HG03135 (cell line): ENCODE data around the gene MYO18B.

Source experiments
- ATAC-seq: cut with Tn5 transposase; IDR thresholded peaks from one replicate; pipeline ENCODE4 v1.9.1; 2021; ENCODE audit warnings: mild to moderate bottlenecking, moderate library complexity; ENCODE audit not compliant: unreplicated experiment

The MYO18B gene

GRCh38 chr22:25818541-25818940 lies 76.6 kb downstream of the MYO18B start:
- no peak for ATAC-seq

GRCh38 chr22:25822344-25822743 lies 80.4 kb downstream of the MYO18B start:
- ATAC-seq = no peak

DNA sequence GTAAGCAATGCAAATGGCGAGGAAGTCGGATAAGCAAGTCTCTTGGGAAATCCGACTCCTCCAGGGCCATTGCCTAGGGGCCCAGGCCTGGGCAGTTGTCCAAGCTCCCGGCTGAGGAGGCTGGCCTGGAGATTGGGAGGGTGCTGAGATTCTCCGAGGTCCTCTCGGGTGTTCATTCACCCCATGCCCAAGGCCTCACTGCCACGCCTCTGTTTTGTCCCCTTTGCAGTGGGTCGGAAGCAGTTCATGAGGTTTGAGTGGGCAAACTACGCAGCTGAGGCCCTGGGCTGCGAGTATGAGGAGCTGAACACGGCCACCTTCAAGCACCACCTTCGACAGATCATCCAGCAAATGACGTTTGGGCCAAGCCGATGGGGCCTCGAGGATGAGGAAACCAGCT lies 81.3 kb downstream of the MYO18B start:
- ATAC-seq = no peak

- no peak for ATAC-seq
These were observed 82.9 kb downstream of the MYO18B start for GRCh38 chr22:25824828-25825423.

- no peak for ATAC-seq
These were observed 85.4 kb downstream of the MYO18B start for GRCh38 chr22:25827415-25827814.

- ATAC-seq = no peak
These were observed 86.4 kb downstream of the MYO18B start for GRCh38 chr22:25828422-25828821.

DNA sequence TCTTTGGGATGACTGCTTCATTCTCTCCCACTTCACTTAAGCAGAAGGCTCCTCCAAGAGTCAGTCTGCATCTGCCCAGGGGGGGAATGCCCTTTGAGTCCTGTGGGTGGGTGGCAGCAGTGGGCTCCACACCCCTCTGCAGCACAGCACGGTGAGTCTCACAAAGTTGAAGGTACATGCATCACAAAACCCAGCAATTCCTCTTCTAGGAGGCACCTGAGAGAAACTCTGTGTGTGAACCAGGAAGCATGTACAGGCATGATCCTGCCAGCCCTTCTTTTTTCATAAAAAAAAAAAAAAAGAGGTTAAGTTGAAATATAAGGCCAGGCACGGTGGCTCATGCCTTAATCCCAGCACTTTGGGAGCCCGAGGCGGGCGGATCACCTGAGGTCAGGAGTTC lies 87.2 kb downstream of the MYO18B start:
- ATAC-seq = no peak

DNA sequence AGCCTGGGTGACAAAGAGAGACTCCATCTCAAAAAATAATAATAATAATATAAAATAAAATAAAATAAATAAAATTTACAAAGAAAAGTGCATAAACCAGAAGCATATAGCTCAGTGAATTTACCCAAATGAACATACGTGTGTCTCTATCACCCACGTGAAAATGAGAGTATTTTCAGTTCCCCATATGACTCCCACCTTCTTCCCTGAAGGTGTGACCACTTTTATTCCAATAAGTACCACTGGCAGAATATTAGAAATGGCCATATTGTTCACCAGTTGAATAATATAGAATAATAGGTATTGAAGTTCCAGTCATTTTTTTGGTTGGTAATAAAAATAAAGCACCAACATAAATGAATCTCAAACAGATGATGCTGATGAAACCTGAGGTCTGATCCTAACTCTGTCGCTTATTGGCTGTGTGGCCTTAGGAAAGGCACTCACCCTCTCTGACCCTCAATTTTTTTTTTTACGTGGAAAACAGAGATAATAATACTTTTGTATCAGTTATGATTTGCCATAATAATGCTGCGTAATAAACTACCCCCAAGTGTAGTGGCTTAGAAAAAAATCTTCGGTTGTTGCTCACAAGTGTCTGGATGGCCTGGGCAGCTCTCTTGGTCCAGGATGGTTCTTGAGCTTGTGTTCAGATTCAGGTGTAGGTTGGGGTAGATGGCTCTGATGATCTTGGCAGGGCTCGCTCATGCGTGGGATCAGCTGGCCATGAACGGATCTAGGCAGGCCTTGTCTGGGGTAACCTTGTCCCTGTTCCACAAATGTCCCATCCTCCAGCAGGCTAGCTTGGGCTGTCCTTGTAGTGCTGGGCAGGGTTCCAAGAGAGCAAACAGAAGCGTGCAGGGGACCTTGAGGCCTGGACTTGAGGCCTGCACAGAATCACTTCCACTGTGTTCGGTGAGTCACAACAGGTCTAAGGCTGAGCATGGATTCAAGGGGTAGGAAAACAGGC lies 88.1 kb downstream of the MYO18B start:
- ATAC-seq = no peak

GRCh38 chr22:25833091-25833490 lies 91.1 kb downstream of the MYO18B start:
- ATAC-seq = no peak

DNA sequence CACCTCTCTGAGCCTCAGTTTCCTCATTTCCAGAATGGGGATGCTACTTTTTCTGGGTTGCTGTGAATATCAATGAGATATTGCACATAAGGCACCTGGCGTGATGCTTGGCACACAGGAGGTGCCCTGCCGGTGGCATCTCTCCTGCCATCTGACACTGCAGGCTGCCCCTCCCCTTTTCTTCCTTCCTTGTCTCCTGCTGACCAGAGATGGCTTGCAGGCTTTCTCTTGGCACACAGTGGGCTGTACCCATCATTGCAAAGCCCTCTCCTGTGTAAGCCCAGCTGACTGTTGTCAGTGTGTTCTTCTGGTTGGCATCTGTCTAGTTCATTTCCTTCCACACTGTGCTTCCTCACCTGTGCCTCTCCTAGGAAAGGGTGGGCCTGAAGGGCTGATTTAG lies 91.7 kb downstream of the MYO18B start:
- no peak for ATAC-seq

DNA sequence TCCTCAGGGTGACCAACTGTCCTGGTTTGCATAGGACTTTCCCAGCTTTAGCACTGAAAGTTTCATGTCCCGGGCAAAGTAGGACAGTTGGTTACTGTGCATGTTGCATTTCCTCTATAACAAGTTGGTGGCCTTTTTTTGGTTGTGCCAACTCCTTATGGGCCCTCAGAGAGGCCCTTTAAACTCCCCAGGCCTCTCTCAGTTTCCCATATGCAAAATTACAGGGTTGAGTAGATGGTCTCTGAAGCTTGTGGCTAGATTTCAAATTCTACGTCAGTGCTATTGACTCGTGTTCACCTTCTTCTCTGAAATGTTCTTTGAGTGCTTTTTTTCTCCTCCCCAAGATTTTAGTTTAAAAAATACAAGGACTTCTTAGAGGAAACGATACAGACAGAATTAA lies 92.5 kb downstream of the MYO18B start:
- no peak for ATAC-seq

DNA sequence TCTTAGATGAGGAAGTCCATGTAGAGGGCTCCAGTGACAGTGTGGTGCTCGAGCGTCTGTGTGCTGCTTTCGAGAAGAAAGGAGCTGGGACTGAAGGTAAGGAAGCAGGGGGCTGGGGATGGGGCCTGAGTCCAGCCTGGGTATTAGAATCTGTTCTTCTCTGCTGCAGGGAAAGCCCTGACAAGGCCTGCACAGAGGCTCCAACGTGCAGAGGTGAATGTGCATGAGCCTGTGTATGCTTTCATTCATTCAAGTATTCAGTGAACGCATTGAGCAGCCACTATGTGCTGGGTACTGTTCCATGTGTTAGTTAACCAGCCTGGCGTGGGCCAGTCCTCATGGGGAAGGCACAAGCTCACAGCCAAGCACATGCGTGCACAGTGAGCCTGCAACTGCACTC lies 93.4 kb downstream of the MYO18B start:
- no peak for ATAC-seq

DNA sequence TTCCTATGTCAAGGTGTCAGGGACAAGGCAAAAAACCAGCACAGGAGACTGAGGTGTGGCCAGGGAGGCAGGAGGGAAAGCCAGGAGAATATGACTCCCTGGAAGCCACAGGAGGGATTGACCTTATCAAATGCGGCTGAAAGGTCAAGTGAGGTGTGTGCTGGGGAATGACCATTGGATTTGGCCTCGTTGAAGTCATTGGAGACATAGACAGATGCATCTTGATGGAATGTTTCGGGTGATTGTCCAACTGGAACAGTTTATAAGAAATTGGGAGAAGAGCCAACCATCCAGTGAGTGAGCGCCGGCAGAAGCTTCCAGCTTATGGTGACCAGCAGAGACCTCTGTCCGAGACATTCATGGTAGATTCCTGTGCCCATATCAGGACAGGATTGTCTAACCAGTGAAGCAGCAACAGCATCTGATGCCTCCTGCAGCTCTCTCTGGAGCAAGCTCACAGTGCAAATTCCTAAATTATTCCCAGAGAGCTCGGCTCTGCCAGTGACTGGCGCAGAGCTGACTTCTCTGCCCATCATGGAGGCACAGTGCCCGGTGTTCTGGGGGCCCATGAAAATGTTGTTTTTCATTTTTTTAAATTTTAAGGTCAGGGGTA lies 95.4 kb downstream of the MYO18B start:
- no peak for ATAC-seq

DNA sequence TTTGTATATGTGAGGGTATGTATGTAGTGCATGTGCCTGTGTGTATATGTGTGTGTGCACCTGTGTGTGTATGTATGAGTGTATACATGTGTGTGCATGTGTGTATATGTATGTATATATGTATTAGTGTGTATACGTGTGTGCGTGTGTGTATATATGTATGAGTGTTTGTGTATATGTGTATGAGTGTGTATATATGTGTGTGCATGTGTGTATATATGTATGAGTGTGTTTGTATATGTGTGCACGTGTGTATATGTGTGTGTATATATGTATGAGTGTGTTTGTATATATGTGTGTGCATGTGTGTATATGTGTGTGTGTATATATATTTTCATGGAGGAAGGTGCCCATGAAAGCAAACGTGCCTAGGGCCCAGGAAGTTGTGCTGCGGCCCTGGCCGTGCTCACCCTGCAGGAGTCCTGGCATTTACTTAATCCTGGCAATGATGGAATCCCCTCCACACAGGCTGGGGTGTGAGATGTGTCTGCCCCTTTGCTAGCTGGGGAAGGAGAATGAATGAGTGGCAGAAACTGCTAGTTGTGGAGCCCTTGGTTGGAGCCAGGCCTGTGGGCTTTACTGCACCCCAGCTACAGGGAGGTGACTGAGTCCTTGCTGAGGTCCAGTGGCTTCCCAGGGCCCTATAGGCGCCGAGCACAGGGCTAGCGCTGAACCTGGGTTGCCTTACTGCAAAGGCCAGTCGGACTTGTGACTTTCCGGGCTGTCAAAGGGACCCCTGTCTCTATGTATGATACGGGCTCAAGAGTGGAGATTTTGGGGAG lies 97.2 kb downstream of the MYO18B start:
- no peak for ATAC-seq

- ATAC-seq = no peak
These were observed 97.8 kb downstream of the MYO18B start for GRCh38 chr22:25839755-25840154.

GRCh38 chr22:25840167-25840566 lies 98.2 kb downstream of the MYO18B start:
- ATAC-seq = no peak

- ATAC-seq = no peak
These were observed 98.9 kb downstream of the MYO18B start for GRCh38 chr22:25840891-25841290.

DNA sequence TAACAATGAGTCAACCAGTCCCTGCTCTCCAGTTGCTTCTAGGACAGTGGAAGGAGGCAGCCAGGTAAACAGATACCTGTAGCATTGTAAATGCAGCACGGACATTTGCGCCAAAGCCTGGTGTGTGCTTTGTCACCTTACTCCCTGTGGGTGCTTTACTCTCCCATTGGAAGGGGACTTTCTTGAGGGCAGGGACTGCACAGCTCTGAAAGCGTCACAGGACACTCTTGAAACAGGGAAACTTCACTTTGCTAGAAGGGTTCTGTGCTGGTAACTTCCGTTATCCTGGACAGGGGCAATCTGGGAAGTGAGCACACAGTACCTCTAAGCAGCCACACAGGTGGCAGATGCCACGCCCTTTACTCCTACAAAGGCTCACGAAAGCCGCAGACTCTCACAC lies 99.8 kb downstream of the MYO18B start:
- no peak for ATAC-seq

DNA sequence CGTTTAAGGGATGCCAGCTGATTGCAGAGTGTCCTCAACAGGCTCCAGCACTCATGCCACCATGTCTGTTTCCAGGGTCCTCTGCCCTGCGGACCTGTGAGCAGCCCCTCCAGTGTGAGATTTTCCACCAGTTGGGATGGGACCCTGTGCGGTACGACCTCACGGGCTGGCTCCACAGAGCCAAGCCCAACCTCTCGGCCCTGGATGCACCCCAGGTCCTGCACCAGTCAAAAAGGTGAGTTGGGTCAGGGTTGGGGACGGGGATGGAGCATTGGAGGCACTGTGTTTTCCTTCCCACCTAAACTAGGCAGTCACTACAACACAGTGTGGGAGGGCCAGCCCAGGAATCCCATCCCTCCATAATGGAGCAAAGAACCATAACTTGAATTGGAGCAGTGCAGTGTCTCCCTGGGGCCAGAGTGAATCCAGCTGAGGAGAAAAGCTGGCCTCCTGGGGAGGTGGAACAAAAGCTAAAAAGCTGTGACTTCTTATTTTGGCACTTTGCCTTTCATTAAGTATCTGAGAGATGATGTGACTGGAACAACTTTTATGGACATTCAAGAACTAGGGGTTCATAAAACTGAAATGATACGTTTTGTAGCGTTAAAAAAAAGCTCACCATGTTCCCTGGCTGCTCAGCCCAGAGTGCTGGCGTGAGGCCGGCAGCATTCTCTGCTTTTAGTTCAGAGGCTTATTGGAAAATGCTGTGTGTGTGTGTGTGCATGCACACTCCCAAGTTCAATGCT lies 101.8 kb downstream of the MYO18B start:
- no peak for ATAC-seq

DNA sequence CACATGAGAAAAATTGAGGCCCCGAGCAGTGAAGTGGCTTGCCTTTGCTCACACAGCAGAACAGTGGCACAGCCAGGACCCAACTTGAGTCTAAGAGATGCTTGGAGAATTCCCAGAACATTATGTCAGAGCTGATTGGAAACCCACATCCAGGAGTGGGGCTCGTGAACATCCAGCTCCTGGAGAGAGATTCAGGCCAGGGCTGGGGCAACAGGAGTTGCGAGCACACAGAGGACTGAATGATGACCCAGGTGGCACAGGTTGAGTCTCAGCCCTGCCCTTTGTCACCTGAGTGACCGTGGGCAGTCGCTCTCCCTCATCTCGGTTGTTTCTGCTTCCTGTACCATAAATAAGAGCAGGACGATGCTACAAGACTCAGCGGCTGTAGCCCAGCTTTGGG lies 102.6 kb downstream of the MYO18B start:
- no peak for ATAC-seq
